ENCODE measurements around the gene ARHGAP28. TPM values are rescaled to one million over a fixed set of nuclear protein-coding genes. Genes with fewer than 3 reads are reported as not detected.

Gene ARHGAP28
- total RNA-seq, 2 experiments from 2014 or later = not detected

- H3K4me3 Mint-ChIP-seq = no peak overlapping the region
- H3K9me3 Mint-ChIP-seq = no peaks in the 10 kb centered on the region
- POLR2A ChIA-PET = no interaction called here
These were observed 143.7 kb downstream of the ARHGAP28 start for GRCh38 chr18:6873040-6873751.

DNA sequence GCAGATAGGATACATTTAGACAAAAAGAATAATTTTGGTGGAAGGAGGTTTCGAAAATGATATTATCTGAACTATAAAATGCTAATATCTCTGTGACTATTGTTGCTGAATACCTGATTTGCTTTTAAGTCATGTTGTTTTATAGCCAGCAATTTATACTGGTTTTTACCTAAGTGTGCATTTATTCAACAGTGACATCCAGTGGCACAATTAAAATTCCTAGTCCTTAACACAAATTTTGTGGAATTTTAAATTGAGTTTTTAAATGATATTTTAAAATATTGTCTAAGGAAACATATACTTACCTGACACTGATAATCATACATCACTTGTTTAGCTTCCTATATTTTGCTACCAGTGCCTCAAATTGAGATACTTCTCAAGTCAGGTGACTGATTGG, 144.8 kb downstream of the ARHGAP28 start:
- H3K4me3 Mint-ChIP-seq = no peak overlapping the region
- H3K27me3 Mint-ChIP-seq = no peaks in the 10 kb centered on the region
- no peaks in the 10 kb centered on the region for H3K9me3 Mint-ChIP-seq
- intact Hi-C loops (cut with micrococcal nuclease) = no loop called here
- H3K36me3 Mint-ChIP-seq = no peaks in the 10 kb centered on the region
- CTCF ChIA-PET = no interaction called here
- no peak overlapping the region for H3K27ac Mint-ChIP-seq
- H3K4me1 Mint-ChIP-seq (ENCODE audit: low read depth) = no peaks in the 10 kb centered on the region
- DNase-seq = no peak
- POLR2A ChIA-PET = no interaction called here

More at GRCh38 chr18:6873040-6873751, 143.7 kb downstream of the ARHGAP28 start:
- Mint-ChIP-seq H3K4me1 (ENCODE audit: low read depth) (no peaks in the 10 kb centered on the region), H3K36me3 (no peaks in the 10 kb centered on the region), H3K27me3 (no peaks in the 10 kb centered on the region), H3K27ac (no peak overlapping the region)
- intact Hi-C loops (cut with micrococcal nuclease) = no loop called here
- DNase-seq = no peak
- CTCF ChIA-PET = no interaction called here

DNA sequence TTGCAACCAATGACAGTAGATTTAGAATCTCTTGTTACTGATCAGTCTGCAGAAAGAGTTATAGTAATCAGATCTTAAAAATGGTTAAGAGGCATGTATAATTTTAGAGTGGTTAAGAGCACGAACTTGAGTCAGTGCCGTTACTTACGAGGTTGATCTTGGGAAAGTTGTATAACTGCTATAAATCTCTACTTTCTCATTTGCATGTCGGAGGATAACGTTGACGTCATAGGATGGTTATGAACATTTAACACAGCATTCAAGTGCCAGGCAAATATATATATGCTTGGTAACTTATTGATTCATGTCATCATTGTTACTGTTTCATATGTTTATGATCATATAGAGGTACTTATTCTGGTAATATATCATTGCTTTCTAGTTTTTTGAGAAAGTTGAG, 146.2 kb downstream of the ARHGAP28 start:
- Mint-ChIP-seq H3K27ac (no peak overlapping the region), H3K27me3 (no peaks in the 10 kb centered on the region), H3K4me3 (no peak overlapping the region), H3K36me3 (no peaks in the 10 kb centered on the region), H3K9me3 (peaks cover 2% of the 10 kb centered on the region), H3K4me1 (ENCODE audit: low read depth) (no peaks in the 10 kb centered on the region)
- no peak for DNase-seq
- intact Hi-C loops (cut with micrococcal nuclease) = no loop called here
- CTCF ChIA-PET = no interaction called here
- POLR2A ChIA-PET = no interaction called here

- POLR2A ChIA-PET = no interaction called here
These were observed 147.1 kb downstream of the ARHGAP28 start for GRCh38 chr18:6876641-6877041.

DNA sequence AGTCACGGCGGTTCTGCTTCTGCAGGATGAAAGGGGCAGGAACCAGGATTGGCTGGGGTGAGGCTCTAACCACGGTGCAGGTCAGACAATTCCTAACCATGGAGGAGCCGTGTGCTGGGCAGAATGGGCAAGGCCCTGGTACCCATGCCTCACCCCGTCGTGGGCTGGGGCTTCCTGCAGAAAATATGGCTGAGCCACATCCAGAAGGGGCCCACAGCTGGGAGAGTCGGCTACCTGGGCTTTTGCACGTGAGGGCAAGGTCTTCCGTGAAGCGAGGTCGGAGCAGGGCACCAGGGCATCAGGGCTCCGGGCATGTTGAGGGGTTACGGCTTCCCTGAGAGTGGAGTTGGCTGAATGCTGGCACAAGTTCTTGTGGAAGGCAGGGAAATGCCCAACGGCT, 147.8 kb downstream of the ARHGAP28 start:
- no peaks in the 10 kb centered on the region for H3K4me1 Mint-ChIP-seq (ENCODE audit: low read depth)
- DNase-seq = no peak
- CTCF ChIA-PET = no interaction called here
- H3K36me3 Mint-ChIP-seq = no peaks in the 10 kb centered on the region
- no peak overlapping the region for H3K27ac Mint-ChIP-seq
- H3K27me3 Mint-ChIP-seq = no peaks in the 10 kb centered on the region
- POLR2A ChIA-PET = no interaction called here
- H3K4me3 Mint-ChIP-seq = no peak overlapping the region
- H3K9me3 Mint-ChIP-seq = peaks cover 2% of the 10 kb centered on the region
- intact Hi-C loops (cut with micrococcal nuclease) = no loop called here

More at GRCh38 chr18:6876641-6877041, 147.1 kb downstream of the ARHGAP28 start:
- Mint-ChIP-seq H3K4me1 (ENCODE audit: low read depth) (no peaks in the 10 kb centered on the region), H3K27me3 (no peaks in the 10 kb centered on the region), H3K27ac (no peak overlapping the region), H3K9me3 (peaks cover 2% of the 10 kb centered on the region), H3K36me3 (no peaks in the 10 kb centered on the region), H3K4me3 (no peak overlapping the region)
- intact Hi-C loops (cut with micrococcal nuclease) = no loop called here
- DNase-seq = no peak
- CTCF ChIA-PET = no interaction called here

- ChIA-PET CTCF (no interaction called here), POLR2A (no interaction called here)
- no peaks in the 10 kb centered on the region for H3K4me1 Mint-ChIP-seq (ENCODE audit: low read depth)
- peaks cover 2% of the 10 kb centered on the region for H3K9me3 Mint-ChIP-seq
- no peaks in the 10 kb centered on the region for H3K36me3 Mint-ChIP-seq
- no peak for DNase-seq
- H3K4me3 Mint-ChIP-seq = no peak overlapping the region
- no peaks in the 10 kb centered on the region for H3K27me3 Mint-ChIP-seq
- intact Hi-C loops (cut with micrococcal nuclease) = no loop called here
- H3K27ac Mint-ChIP-seq = no peak overlapping the region
These were observed 149.2 kb downstream of the ARHGAP28 start for GRCh38 chr18:6878556-6879297.

- POLR2A ChIA-PET = no interaction called here
- intact Hi-C loops (cut with micrococcal nuclease) = no loop called here
- CTCF ChIA-PET = no interaction called here
- H3K4me3 Mint-ChIP-seq = no peak overlapping the region
- no peak overlapping the region for H3K27ac Mint-ChIP-seq
- no peaks in the 10 kb centered on the region for H3K4me1 Mint-ChIP-seq (ENCODE audit: low read depth)
- no peaks in the 10 kb centered on the region for H3K27me3 Mint-ChIP-seq
- no peak for DNase-seq
- peaks cover 2% of the 10 kb centered on the region for H3K9me3 Mint-ChIP-seq
- no peaks in the 10 kb centered on the region for H3K36me3 Mint-ChIP-seq
These were observed 150.1 kb downstream of the ARHGAP28 start for GRCh38 chr18:6879508-6880195.

DNA sequence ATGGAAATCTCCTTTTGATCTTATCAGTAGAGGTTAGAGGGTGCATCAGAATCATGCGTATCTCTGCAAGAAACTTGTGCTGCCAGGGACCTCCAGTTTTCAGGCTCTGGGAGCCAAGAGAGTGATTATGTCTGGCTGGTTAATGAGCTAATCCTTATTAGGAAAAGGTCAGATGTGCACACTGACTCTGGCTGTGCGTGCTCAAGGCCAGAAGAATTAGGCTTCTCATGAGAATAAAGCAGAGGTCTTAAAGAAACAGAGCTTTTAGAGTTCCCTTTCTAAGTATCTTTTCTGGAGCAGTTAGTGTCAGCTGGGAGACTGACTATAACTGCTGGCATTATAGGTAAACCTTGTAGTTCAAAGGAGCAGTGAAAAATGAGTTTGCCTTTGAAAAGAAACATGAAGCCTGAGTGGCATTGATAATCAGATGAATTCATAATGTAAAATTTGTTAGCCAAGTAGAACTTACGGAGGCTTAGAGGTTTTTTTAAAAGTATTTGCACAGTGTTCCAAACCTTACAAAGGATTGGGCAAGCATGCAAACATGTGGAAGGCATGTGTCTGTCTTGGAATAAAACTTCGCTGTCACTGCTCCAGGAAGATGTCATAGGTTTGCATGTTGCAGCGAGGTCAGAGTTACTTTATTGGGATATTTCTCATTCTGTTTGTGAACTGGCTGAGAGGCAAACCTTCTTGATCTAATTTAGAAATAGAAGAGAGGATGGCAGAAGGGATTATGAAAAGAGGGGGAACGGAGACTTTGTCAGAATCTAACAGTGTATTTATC, 151.7 kb downstream of the ARHGAP28 start:
- peaks cover 2% of the 10 kb centered on the region for H3K9me3 Mint-ChIP-seq
- no peak overlapping the region for H3K27ac Mint-ChIP-seq
- CTCF ChIA-PET = no interaction called here

GRCh38 chr18:6882401-6882800, 152.9 kb downstream of the ARHGAP28 start:
- intact Hi-C loops (cut with micrococcal nuclease) = no loop called here

More for the DNA sequence above, 151.7 kb downstream of the ARHGAP28 start:
- Mint-ChIP-seq H3K4me1 (ENCODE audit: low read depth) (no peaks in the 10 kb centered on the region), H3K27me3 (no peaks in the 10 kb centered on the region), H3K36me3 (no peaks in the 10 kb centered on the region), H3K4me3 (no peak overlapping the region)
- no peak for DNase-seq
- intact Hi-C loops (cut with micrococcal nuclease) = no loop called here
- POLR2A ChIA-PET = no interaction called here

GRCh38 chr18:6885006-6885481, 155.5 kb downstream of the ARHGAP28 start:
- no peaks in the 10 kb centered on the region for H3K27me3 Mint-ChIP-seq
- no peak overlapping the region for H3K4me3 Mint-ChIP-seq
- H3K4me1 Mint-ChIP-seq (ENCODE audit: low read depth) = no peaks in the 10 kb centered on the region
- H3K27ac Mint-ChIP-seq = no peak overlapping the region
- H3K9me3 Mint-ChIP-seq = no peaks in the 10 kb centered on the region
- intact Hi-C loops (cut with micrococcal nuclease) = no loop called here
- DNase-seq = no peak
- CTCF ChIA-PET = interaction anchor here (1.3 kb wide), 1 partner anchor 342 kb away, joined by 6 read pairs; no protein-coding TSS in a partner anchor
- POLR2A ChIA-PET = no interaction called here
- H3K36me3 Mint-ChIP-seq = no peaks in the 10 kb centered on the region

More at GRCh38 chr18:6882401-6882800, 152.9 kb downstream of the ARHGAP28 start:
- H3K4me3 Mint-ChIP-seq = no peak overlapping the region
- ChIA-PET POLR2A (no interaction called here), CTCF (no interaction called here)
- no peaks in the 10 kb centered on the region for H3K27me3 Mint-ChIP-seq
- no peaks in the 10 kb centered on the region for H3K36me3 Mint-ChIP-seq
- DNase-seq = no peak
- no peak overlapping the region for H3K27ac Mint-ChIP-seq
- peaks cover 2% of the 10 kb centered on the region for H3K9me3 Mint-ChIP-seq
- no peaks in the 10 kb centered on the region for H3K4me1 Mint-ChIP-seq (ENCODE audit: low read depth)

GRCh38 chr18:6885992-6886796, 156.7 kb downstream of the ARHGAP28 start:
- intact Hi-C loops (cut with micrococcal nuclease) = no loop called here
- CTCF ChIA-PET = interaction anchor here (0.7 to 1.3 kb wide), 3 partner anchors 22 to 343 kb away, joined by 3 to 6 read pairs (median 4); no protein-coding TSS in a partner anchor
- peak; percentile 8 for DNase-seq
- no peak overlapping the region for H3K27ac Mint-ChIP-seq
- POLR2A ChIA-PET = no interaction called here
- no peaks in the 10 kb centered on the region for H3K36me3 Mint-ChIP-seq
- H3K9me3 Mint-ChIP-seq = no peaks in the 10 kb centered on the region
- no peaks in the 10 kb centered on the region for H3K27me3 Mint-ChIP-seq
- no peaks in the 10 kb centered on the region for H3K4me1 Mint-ChIP-seq (ENCODE audit: low read depth)
- H3K4me3 Mint-ChIP-seq = no peak overlapping the region
